GM12872 (cell line): ENCODE data around the gene HENMT1.

Experiments used
- TF ChIP-seq, protein P1 (sequence below): IDR thresholded peaks from 3 replicates; pipeline ENCODE4 v1.5.1; 2011; ENCODE audit warnings: low read depth, mild to moderate bottlenecking, low read length, moderate library complexity; ENCODE audit not compliant: insufficient read depth

The HENMT1 gene

DNA sequence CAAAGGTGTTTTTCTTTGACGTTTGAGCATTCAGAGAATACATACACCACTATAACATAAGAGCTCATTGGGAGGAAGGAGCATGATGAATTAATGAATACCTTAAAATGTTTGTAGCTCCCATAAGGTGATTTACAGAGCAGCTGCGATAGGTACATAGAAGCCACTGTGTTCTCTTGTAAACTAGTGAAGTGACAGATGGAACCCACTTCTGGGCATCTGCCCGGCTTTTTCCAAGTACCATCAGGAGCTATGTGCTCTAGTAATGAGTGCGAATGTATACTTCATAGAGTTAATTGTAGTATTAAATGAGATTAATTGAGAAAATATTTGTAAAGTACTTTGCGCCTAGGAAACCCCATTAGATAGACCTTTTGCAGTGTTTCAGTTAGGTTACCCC is 48.4 kb downstream of the HENMT1 start:
- TF ChIP-seq, protein P1, sequence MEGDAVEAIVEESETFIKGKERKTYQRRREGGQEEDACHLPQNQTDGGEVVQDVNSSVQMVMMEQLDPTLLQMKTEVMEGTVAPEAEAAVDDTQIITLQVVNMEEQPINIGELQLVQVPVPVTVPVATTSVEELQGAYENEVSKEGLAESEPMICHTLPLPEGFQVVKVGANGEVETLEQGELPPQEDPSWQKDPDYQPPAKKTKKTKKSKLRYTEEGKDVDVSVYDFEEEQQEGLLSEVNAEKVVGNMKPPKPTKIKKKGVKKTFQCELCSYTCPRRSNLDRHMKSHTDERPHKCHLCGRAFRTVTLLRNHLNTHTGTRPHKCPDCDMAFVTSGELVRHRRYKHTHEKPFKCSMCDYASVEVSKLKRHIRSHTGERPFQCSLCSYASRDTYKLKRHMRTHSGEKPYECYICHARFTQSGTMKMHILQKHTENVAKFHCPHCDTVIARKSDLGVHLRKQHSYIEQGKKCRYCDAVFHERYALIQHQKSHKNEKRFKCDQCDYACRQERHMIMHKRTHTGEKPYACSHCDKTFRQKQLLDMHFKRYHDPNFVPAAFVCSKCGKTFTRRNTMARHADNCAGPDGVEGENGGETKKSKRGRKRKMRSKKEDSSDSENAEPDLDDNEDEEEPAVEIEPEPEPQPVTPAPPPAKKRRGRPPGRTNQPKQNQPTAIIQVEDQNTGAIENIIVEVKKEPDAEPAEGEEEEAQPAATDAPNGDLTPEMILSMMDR: no peak

DNA sequence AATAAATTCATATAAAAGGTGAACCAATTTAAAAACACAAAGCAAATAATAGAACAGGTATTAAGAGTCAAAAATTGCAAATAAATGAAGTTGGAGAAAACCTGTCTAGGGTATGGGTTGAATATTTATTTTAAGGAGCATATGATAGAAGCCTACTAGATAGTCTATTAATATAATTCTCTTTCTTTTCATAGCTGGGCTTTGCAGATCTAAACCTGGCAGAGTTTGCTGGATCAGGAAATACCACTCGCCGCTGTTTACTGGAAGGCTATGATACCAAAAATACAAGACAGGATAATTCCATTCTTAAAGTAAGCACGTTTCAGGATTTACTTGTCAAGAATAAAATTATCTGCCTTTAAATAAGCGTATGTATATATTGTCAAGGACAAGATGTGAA is 48.9 kb downstream of the HENMT1 start:
- TF ChIP-seq, protein P1: no peak

DNA sequence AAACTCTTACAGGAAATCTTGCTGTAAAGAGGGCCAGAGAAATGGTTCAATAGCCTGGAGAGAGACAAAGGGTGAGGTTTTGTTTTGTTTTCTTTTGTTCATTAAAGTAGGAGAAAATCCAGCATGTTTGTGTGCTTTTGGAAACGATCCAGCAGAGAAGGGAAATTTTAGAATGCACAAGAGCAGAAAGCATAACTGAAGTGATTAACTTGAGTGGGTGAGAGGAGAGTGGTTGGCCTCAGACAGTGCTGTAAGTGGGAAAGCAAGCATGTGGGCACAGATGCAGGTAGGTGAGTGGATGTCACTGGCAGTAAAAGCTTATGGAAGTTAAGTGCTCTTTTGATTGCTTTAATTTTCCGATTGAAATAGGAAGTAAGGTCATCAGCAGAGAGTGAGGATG is 50.8 kb downstream of the HENMT1 start:
- TF ChIP-seq, protein P1: no peak

DNA sequence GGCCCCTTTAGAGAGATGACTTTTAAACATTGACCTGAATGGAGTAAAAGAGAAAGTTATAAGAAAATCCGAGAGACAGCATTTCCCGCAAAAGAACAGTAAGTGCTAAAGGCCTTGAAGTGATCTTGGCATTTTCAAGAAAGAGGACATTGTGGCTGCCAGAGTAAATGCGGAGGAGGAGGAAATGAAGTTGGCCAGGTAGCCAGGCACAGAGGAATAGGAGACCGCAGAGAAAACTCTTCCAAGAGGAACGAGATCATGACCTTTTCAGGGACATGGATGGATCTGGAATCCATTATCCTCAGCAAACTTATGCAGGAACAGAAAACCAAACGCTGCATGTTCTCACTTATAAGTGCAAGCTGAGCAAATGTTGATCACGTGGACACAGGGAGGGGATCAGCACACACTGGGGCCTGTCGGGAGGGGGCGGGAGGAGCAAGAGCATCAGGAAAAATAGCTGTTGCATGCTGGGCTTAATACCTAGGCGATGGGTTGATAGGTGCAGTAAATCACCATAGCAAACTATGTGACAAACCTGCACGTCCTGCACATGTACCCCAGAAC is 51.3 kb downstream of the HENMT1 start:
- TF ChIP-seq, protein P1: no peak

DNA sequence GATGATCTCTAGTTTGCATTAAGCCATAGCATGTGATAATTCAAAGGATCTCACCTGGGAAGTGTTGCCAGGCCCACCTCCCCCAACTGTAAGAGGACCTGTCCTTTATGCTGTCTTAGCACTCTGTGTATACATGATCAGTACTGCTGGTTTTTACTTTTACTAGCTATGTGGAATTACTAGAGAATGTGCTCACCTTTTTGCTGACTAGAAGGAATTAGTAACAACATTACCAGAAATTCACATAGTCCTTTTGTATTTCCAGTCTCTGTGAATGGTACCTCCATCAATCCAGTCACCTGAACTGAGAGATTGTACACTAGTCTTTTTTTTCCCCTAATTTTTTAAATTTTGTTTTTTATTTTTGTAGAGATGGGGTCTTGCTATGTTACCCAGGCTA is 54.4 kb downstream of the HENMT1 start:
- TF ChIP-seq, protein P1: no peak

DNA sequence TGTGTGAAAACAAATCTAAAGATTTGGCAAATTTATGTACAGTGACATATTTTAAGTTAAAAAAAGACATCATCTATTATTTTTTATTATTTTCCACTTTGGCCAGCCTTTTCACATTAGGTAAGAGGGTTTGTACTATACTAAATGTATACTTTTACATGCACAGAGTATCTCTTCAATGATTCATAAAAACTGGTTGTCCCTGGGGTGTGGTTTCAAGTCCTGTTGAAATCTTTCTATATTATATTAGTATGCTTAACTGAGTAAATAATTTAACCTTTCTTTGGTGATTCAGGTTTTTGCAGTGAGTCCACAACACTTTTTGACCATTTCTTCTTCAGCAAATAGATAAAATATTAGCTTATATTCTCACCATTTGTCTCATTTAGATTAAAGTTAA is 55.3 kb downstream of the HENMT1 start:
- TF ChIP-seq, protein P1: no peak

DNA sequence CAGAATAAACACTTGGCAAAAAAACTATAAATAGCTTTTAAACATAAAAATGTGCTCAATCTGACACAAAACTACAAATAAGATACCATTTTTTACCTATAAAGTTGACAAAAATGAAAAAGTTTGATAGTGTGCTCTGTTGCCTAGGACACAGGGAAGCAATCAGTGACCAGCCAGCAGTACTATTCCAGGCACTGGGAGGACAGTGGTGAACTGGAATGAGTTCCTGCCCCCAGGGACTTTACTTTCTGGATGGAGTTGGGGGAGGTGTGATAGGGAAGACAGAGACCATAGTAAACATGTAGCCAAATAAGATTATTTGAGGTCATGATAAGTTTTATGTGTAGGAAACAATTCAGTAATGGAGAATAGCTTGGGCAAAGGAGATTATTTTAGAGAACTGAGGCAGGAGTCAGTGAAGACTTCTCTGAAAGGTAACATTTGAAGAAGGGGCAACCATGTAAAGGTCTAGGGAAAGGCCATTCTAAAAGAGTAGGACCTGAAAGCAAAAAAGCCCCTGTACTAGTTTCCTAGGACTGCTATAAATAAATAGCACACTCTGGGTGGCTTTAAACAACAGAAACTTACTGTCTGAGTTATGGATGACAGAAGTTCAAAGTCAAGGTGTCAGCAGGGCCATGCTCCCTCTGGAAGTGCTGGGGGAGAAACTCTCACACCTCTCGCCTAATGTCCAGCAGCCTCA is 59.0 kb downstream of the HENMT1 start:
- TF ChIP-seq, protein P1: no peak

DNA sequence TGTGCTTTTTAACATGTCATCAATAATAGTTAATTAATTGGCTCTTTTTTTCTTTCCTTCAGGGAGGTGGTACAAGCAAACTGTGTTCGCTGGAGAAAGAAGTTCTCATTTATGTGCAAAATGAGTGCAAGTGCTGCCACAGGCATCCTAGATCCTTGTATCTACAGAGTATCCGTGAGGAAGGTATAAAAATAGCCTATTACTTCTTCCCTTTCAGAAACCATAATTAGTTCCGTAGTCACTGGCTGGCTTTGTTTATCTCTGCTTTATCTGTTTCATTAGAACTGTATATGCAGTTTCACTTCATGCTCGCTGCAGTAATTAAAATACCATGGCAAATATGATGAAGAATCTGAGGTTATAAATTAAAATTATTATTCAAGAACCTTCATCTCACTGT is 60.4 kb downstream of the HENMT1 start:
- TF ChIP-seq, protein P1: no peak
